A549 (cell line): ENCODE results near the gene LSM12. TPM values are rescaled to one million over a fixed set of nuclear protein-coding genes. Genes with fewer than 3 reads are reported as not detected.
A peak's percentile ranks its signal among the peaks of the same experiment; 100 is the strongest.

ENCODE experiments used
- ATAC-seq, 2 experiments: fragments of 200-7000 bp in 1 of 2; fragments of >200 bp in 1 of 2; cut with Nextera tagmentation in 1 of 2; cut with Tn5 transposase in 1 of 2; 3 replicates each; pipeline versions ENCODE4 v1.8.0 to v1.9.1; 2018 to 2020; ENCODE audit warnings: mild to moderate bottlenecking in 1 of 2, moderate library complexity in 1 of 2
- CTCF ChIA-PET: fragments of 300-600 bp; sonication (Branson Sonifier 250); formaldehyde crosslinking; extraction: SDS; loops from one replicate; lab custom pipeline; 2021; ENCODE audit warnings: antibody characterized with exemption, inconsistent platforms; lab: Yijun Ruan, JAX
- POLR2A ChIA-PET: fragments of 350-600 bp; formaldehyde crosslinking; extraction: SDS; loops from one replicate; lab custom pipeline; 2021; ENCODE audit warnings: antibody characterized with exemption, inconsistent platforms; lab: Yijun Ruan, JAX
- DNase-seq, 2 experiments: peaks; one replicate each; pipeline versions ENCODE4 v3.0.0 to v3.0.0-alpha.2; 2011 to 2016; ENCODE audit warnings: low read depth in 1 of 2, low spot score in 1 of 2
- FAIRE-seq: peaks from 2 replicates; lab custom pipeline; 2011; peaks lifted over from hg19 to GRCh38; lab: Jason Lieb, UNC
- H3K27ac ChIP-seq, 2 experiments: fragments of >200 bp; sonication (Bioruptor Twin); formaldehyde crosslinking; 3 replicates each; pipeline ENCODE4 v1.5.1; 2016 to 2017
- H3K4me1 ChIP-seq: fragments of >200 bp; sonication (Bioruptor Twin); formaldehyde crosslinking; 3 replicates; pipeline ENCODE4 v1.6.1; 2016
- H3K4me2 ChIP-seq: fragments of >200 bp; sonication (Bioruptor Twin); formaldehyde crosslinking; 3 replicates; pipeline ENCODE4 v1.6.1; 2016
- H3K4me3 ChIP-seq: fragments of >200 bp; sonication (Bioruptor Twin); formaldehyde crosslinking; 3 replicates; pipeline ENCODE4 v1.5.1; 2016
- H3K9me3 ChIP-seq: fragments of >200 bp; sonication (Bioruptor Twin); formaldehyde crosslinking; 3 replicates; pipeline ENCODE4 v1.6.1; 2016
- ATOH8 ChIP-seq: fragments of 250-450 bp; sonication (Bioruptor Pico); IDR thresholded peaks from 2 replicates; pipeline ENCODE4 v1.5.0; 2020; ENCODE audit warnings: low read depth, mild to moderate bottlenecking, moderate library complexity
- BHLHE40 ChIP-seq: IDR thresholded peaks from 2 replicates; pipeline ENCODE4 v1.6.1; 2012; ENCODE audit warnings: low read depth, low read length, inconsistent platforms
- CBX2 ChIP-seq: fragments of 200-600 bp; sonication (generic); IDR thresholded peaks from 2 replicates; pipeline ENCODE4 v1.6.1; 2016; ENCODE audit warnings: low read depth, mild to moderate bottlenecking, borderline replicate concordance
- GATA3 ChIP-seq: IDR thresholded peaks from 2 replicates; pipeline ENCODE4 v1.6.1; 2012; ENCODE audit warnings: borderline replicate concordance
- HOXA7 ChIP-seq: fragments of 250-450 bp; sonication (Bioruptor Pico); IDR thresholded peaks from 2 replicates; pipeline ENCODE4 v1.5.0; 2020; ENCODE audit warnings: mild to moderate bottlenecking, moderate library complexity
- JUN ChIP-seq, 2 experiments: fragments of >200 bp; sonication (Bioruptor Twin); formaldehyde crosslinking; IDR thresholded peaks; 2 replicates in 1 of 2; 3 replicates in 1 of 2; pipeline ENCODE4 v1.6.1; 2016 to 2017
- KDM5A ChIP-seq: fragments of 200-600 bp; sonication (generic); IDR thresholded peaks from 2 replicates; pipeline ENCODE4 v1.6.1; 2016; ENCODE audit warnings: antibody characterized with exemption, mild to moderate bottlenecking
- MAX ChIP-seq: IDR thresholded peaks from 2 replicates; pipeline ENCODE4 v1.6.1; 2012
- MAZ ChIP-seq: fragments of 150-350 bp; IDR thresholded peaks from 2 replicates; pipeline ENCODE4 v1.6.1; 2014; ENCODE audit warnings: antibody characterized with exemption, low read depth, low read length, borderline replicate concordance
- MYC ChIP-seq: IDR thresholded peaks from 2 replicates; pipeline ENCODE4 v1.6.1; 2012; ENCODE audit warnings: mild to moderate bottlenecking, inconsistent platforms, low read length, improper control_type of control experiment, borderline replicate concordance
- NFE2L2 ChIP-seq: fragments of 150-350 bp; conservative IDR thresholded peaks from 2 replicates; pipeline ENCODE4 v1.6.1; 2014; ENCODE audit warnings: low read length
- NPAS2 ChIP-seq: fragments of 250-450 bp; sonication (Bioruptor Pico); IDR thresholded peaks from 2 replicates; pipeline ENCODE4 v1.8.0; 2022; ENCODE audit warnings: mild to moderate bottlenecking, moderate library complexity, borderline replicate concordance
- PHF8 ChIP-seq: fragments of 200-600 bp; sonication (generic); IDR thresholded peaks from 2 replicates; pipeline ENCODE4 v1.6.1; 2016; ENCODE audit warnings: low read depth, mild to moderate bottlenecking, antibody characterized with exemption, moderate library complexity, borderline replicate concordance
- POLR2A ChIP-seq: IDR thresholded peaks from 2 replicates; pipeline ENCODE4 v1.6.1; 2012; ENCODE audit warnings: mild to moderate bottlenecking, low read length
- POLR2AphosphoS2 ChIP-seq: conservative IDR thresholded peaks from 2 replicates; pipeline ENCODE4 v1.6.1; 2012; ENCODE audit warnings: low read length, improper control_type of control experiment, inconsistent platforms
- RCOR1 ChIP-seq: fragments of 150-350 bp; IDR thresholded peaks from 2 replicates; pipeline ENCODE4 v1.6.1; 2014; ENCODE audit warnings: antibody characterized with exemption, low read length, low read depth
- ZFP36 ChIP-seq: fragments of 450-650 bp; IDR thresholded peaks from 2 replicates; pipeline ENCODE4 v1.6.1; 2014; ENCODE audit warnings: borderline replicate concordance; ENCODE audit not compliant: partially characterized antibody
- ZNF302 ChIP-seq: fragments of 250-450 bp; sonication (Bioruptor Pico); IDR thresholded peaks from 2 replicates; pipeline ENCODE4 v1.9.0; 2021; ENCODE audit warnings: inconsistent platforms, mild to moderate bottlenecking, moderate library complexity
- ZSCAN20 ChIP-seq: fragments of 250-450 bp; sonication (Bioruptor Pico); IDR thresholded peaks from 2 replicates; pipeline ENCODE4 v1.8.0; 2022; ENCODE audit warnings: mild to moderate bottlenecking, moderate library complexity
- WGBS: methylation state at CpG from one replicate; pipeline ENCODE4 v1.1.6; 2017; ENCODE audit errors: missing lambda C conversion rate; 5-methylcytosine and 5-hydroxymethylcytosine counted together
- polyA plus RNA-seq, 4 experiments: library from polyadenylated mRNA; depleted of rRNA in 3 of 4; stranded (reverse); fragments of >200 nt; fragmentation: RNase III in 1 of 4; extraction: RNeasy Plus Mini Kit Qiagen cat#74134 plus additional on column Dnase treatment in 1 of 4; gene quantifications; 2 replicates in 3 of 4; 3 replicates in 1 of 4; pipeline ENCODE4 v1.2.3, GENCODE V29; 2011 to 2017
- TF ChIP-seq, protein P1 (sequence below): fragments of 150-350 bp; IDR thresholded peaks from 2 replicates; pipeline ENCODE4 v1.6.1; 2014; ENCODE audit warnings: low read depth, mild to moderate bottlenecking, low read length

The LSM12 gene
- polyA plus RNA-seq, 2 of the 4 experiments (the other 2 are of a cell fraction) = 43.9 to 75.0 TPM

- H3K4me3 ChIP-seq = no peak overlapping the region
- H3K4me1 ChIP-seq = 0 out of 3 replicates have a peak, but pooled peaks cover 5% of the 10 kb centered on the region
- H3K4me2 ChIP-seq = no peak overlapping the region
- FAIRE-seq = no peak
- 0 out of 2 replicates have a peak, but pooled peaks have one; percentile 24 for TF ChIP-seq POLR2AphosphoS2
- TF ChIP-seq NPAS2 = no peak
- no peak for DNase-seq
- POLR2A ChIA-PET = no interaction called here
- 90% methylated on average over 17 of the region's 18 CpGs for WGBS
- no peaks in the 10 kb centered on the region for H3K9me3 ChIP-seq
- no peak for ATAC-seq
- CTCF ChIA-PET = interaction anchor here (8.1 to 39.6 kb wide), 2 partner anchors 8 to 28 kb away, joined by 108 to 1202 read pairs; partner anchors contain the start of genes G6PC3 and HDAC5
- no peak overlapping the region for H3K27ac ChIP-seq
These were observed 13.7 kb upstream of the LSM12 start for GRCh38 chr17:44079877-44080821.

GRCh38 chr17:44078412-44078811 is 11.9 kb upstream of the LSM12 start:
- Histone ChIP-seq H3K4me2 (no peak overlapping the region), H3K4me1 (no peaks in the 10 kb centered on the region), H3K27ac (no peak overlapping the region), H3K4me3 (no peak overlapping the region), H3K9me3 (no peaks in the 10 kb centered on the region)
- FAIRE-seq = no peak
- no peak for TF ChIP-seq KDM5A
- no peak for TF ChIP-seq GATA3
- no peak for TF ChIP-seq BHLHE40
- no peak for TF ChIP-seq MAX
- TF ChIP-seq, protein P1, sequence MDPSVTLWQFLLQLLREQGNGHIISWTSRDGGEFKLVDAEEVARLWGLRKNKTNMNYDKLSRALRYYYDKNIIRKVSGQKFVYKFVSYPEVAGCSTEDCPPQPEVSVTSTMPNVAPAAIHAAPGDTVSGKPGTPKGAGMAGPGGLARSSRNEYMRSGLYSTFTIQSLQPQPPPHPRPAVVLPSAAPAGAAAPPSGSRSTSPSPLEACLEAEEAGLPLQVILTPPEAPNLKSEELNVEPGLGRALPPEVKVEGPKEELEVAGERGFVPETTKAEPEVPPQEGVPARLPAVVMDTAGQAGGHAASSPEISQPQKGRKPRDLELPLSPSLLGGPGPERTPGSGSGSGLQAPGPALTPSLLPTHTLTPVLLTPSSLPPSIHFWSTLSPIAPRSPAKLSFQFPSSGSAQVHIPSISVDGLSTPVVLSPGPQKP = no peak
- no peak for TF ChIP-seq MAZ
- no peak for TF ChIP-seq ZSCAN20
- no peak for TF ChIP-seq NFE2L2
- no peak for TF ChIP-seq CBX2
- no peak for TF ChIP-seq POLR2AphosphoS2
- no peak for TF ChIP-seq ATOH8
- no peak for TF ChIP-seq ZFP36
- no peak for TF ChIP-seq RCOR1
- TF ChIP-seq JUN (IDR thresholded peaks at IDR 0.05) = no peak
- no peak for TF ChIP-seq ZNF302 (CRISPR knock-in tag)
- TF ChIP-seq POLR2A = no peak; the same call in 1 of the 2 replicates
- TF ChIP-seq HOXA7 = no peak
- DNase-seq = no peak
- 96% methylated on average over 17 of the region's 19 CpGs for WGBS
- CTCF ChIA-PET = interaction anchor here (0.7 to 39.6 kb wide), 7 partner anchors 8 to 90 kb away, joined by 3 to 1202 read pairs (median 3); partner anchors contain the start of genes HDAC5 and LSM12
- POLR2A ChIA-PET = interaction anchor here (1.3 kb wide), 1 partner anchor 9 kb away, joined by 4 read pairs; no protein-coding TSS in a partner anchor
- peak; percentile 5 to 7; a peak in 2 of 6 replicates for ATAC-seq

DNA sequence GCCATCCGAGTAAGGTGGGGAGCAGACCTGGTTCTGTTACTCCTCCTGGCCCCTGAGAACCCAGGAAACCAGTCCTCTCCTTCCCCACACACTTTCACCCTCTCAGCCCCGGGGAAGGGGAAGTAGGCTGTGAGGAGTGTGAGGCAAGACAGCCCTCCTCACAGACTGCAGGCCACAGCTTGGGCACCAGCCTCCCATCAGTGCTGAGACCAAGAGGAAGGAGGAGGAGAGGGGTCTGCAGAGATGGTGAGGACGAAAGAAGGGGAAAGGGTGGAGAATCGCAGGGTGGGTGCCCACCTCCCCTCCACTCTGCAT is 11.1 kb upstream of the LSM12 start:
- 72% methylated on average over 4 of the region's 4 CpGs for WGBS
- Histone ChIP-seq H3K9me3 (no peaks in the 10 kb centered on the region), H3K27ac (no peak overlapping the region), H3K4me3 (no peak overlapping the region), H3K4me2 (no peak overlapping the region), H3K4me1 (no peaks in the 10 kb centered on the region)
- no peak for FAIRE-seq
- POLR2A ChIA-PET = no interaction called here
- no peak for DNase-seq
- CTCF ChIA-PET = interaction anchor here (0.7 to 39.6 kb wide), 3 partner anchors 8 to 34 kb away, joined by 3 to 1202 read pairs (median 5); partner anchors contain the start of gene HDAC5
- no peak for TF ChIP-seq PHF8
- TF ChIP-seq MYC = no peak
- no peak for TF ChIP-seq GATA3
- no peak for TF ChIP-seq POLR2A
- no peak for ATAC-seq
